Keratinocyte (primary cell): ENCODE measurements around the gene IQCK.

Experiments
- EZH2 ChIP-seq: IDR thresholded peaks from one replicate; pipeline ENCODE4 v1.6.1; 2012; ENCODE audit warnings: inconsistent platforms, mild to moderate bottlenecking, low read length, moderate library complexity
- TF ChIP-seq, protein P1 (sequence below), 3 experiments: IDR thresholded peaks in 1 of 3; conservative IDR thresholded peaks in 1 of 3; optimal IDR thresholded peaks in 1 of 3; 2 replicates in 2 of 3; 3 replicates in 1 of 3; pipeline versions ENCODE3 to v1.5.1; 2011; ENCODE audit warnings: low read length in 3 of 3, mild to moderate bottlenecking in 3 of 3, moderate library complexity in 2 of 3, control low read depth in 1 of 3, inconsistent platforms in 1 of 3; ENCODE audit not compliant: insufficient read depth in 2 of 3; ENCODE audit errors: extremely low read depth in 1 of 3

DNA sequence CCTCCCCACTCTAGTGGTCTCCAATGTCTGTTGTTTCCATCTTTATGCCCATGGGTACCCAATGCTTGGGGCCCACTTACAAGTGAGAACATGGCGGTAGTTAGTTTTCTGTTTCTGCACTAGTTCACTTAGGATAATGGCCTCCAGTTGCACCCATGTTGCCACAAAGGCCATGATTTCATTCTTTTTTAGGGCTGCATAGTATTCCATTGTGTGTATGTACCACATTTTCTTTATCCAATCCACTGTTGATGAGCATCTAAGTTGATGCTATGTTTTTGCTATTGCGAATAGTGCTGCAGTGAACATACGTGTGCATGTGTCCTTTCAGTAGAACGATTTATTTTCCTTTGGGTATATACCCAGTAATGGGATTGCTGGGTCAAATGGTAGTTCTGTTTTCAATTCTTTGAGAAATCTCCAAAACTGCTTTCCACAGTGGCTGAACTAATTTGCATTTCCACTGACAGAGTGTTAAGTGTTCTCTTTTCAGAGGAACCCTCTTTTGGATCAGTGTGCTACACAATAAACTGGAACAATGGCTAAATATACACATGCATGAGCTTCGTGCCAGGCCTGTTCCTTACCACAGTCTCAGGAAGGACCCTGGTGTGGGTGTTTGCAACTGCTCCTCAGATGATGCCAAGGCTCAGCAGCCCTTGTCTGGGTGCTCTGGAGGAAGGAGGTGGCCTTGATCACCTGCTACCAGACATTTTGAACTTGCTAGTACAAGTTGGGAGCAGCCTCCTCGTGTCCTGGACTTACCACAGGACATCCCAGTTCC, 34.4 kb upstream of the IQCK start:
- TF ChIP-seq, protein P1, sequence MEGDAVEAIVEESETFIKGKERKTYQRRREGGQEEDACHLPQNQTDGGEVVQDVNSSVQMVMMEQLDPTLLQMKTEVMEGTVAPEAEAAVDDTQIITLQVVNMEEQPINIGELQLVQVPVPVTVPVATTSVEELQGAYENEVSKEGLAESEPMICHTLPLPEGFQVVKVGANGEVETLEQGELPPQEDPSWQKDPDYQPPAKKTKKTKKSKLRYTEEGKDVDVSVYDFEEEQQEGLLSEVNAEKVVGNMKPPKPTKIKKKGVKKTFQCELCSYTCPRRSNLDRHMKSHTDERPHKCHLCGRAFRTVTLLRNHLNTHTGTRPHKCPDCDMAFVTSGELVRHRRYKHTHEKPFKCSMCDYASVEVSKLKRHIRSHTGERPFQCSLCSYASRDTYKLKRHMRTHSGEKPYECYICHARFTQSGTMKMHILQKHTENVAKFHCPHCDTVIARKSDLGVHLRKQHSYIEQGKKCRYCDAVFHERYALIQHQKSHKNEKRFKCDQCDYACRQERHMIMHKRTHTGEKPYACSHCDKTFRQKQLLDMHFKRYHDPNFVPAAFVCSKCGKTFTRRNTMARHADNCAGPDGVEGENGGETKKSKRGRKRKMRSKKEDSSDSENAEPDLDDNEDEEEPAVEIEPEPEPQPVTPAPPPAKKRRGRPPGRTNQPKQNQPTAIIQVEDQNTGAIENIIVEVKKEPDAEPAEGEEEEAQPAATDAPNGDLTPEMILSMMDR (optimal IDR thresholded peaks at IDR 0.05 in 1 of 3, IDR thresholded peaks at IDR 0.05 in 1 of 3, conservative IDR thresholded peaks at IDR 0.05 in 1 of 3; ENCODE audit: extremely low read depth in 1 of 3, insufficient read depth in 2 of 3, low read length in 3 of 3): no peak
- no peak for TF ChIP-seq EZH2
